HCT116 (cell line): ENCODE measurements around the gene VPS39. TPM values are rescaled to one million over a fixed set of nuclear protein-coding genes. Genes with fewer than 3 reads are reported as not detected.

Experiments
- ATAC-seq: fragments of 200-7000 bp; cut with Tn5 transposase; 2 replicates; pipeline ENCODE4 v1.9.1; 2020; ENCODE audit warnings: mild to moderate bottlenecking, moderate library complexity
- BruUV-seq: library from RNA; stranded (reverse); fragments of 400-500 nt; replicated peaks from 2 replicates; lab custom pipeline; 2021; lab: Mats Ljungman, UMichigan
- CTCF ChIA-PET: fragments of 300-600 bp; sonication (Branson Sonifier 250); formaldehyde crosslinking; loops from one replicate; lab custom pipeline; 2021; ENCODE audit warnings: antibody characterized with exemption; lab: Charles Lee
- POLR2A ChIA-PET: fragments of 300-600, 350-600 bp; sonication (Branson Sonifier 250); formaldehyde crosslinking; loops from one replicate; lab custom pipeline; 2021; ENCODE audit warnings: antibody characterized with exemption; lab: Charles Lee
- RAD21 ChIA-PET, 2 experiments: fragments of 300-600 bp; sonication (Branson Sonifier 250); formaldehyde crosslinking; loops; one replicate each; lab custom pipeline; 2023; ENCODE audit warnings: low total read pairs in 2 of 2; ENCODE audit not compliant: uncharacterized antibody in 2 of 2, unreplicated experiment in 2 of 2, low non-redundant PET in 1 of 2; lab: Charles Lee
- DNase-seq: peaks from one replicate; pipeline ENCODE4 v3.0.0-alpha.2; 2010; ENCODE audit warnings: low read depth, low spot score
- H2AFZ ChIP-seq: fragments of 200-600 bp; shearing (Covaris generic), sonication (generic); 2 replicates; pipeline ENCODE4 v1.6.1; 2017; ENCODE audit warnings: low read depth, mixed run types, mixed read lengths, antibody characterized with exemption, low read length; ENCODE audit not compliant: poor library complexity, severe bottlenecking
- H3K27ac ChIP-seq: 2 replicates; pipeline ENCODE4 v1.5.1; 2012; ENCODE audit warnings: low read depth, low read length
- H3K27me3 ChIP-seq: fragments of 200-600 bp; sonication (generic); 2 replicates; pipeline ENCODE4 v1.6.1; 2016; ENCODE audit warnings: mixed run types, low read length, mixed read lengths; ENCODE audit not compliant: insufficient read depth
- H3K36me3 ChIP-seq, 2 experiments: fragments of 200-500 bp in 1 of 2; fragments of 200-600 bp in 1 of 2; sonication (Bioruptor generic) in 1 of 2; sonication (generic) in 1 of 2; 2 replicates each; pipeline versions ENCODE4 v1.5.1 to v1.6.1; 2014 to 2016; ENCODE audit warnings: low read length in 2 of 2, inconsistent platforms in 1 of 2, mixed read lengths in 1 of 2, mixed run types in 1 of 2; ENCODE audit not compliant: insufficient read depth in 2 of 2, control insufficient read depth in 1 of 2
- H3K4me1 ChIP-seq, 2 experiments: fragments of 200-600 bp in 1 of 2; sonication (generic) in 1 of 2; 2 replicates each; pipeline versions ENCODE4 v1.5.1 to v1.6.1; 2012 to 2017; ENCODE audit warnings: low read length in 2 of 2, inconsistent platforms in 1 of 2, mild to moderate bottlenecking in 1 of 2, mixed read lengths in 1 of 2, mixed run types in 1 of 2, moderate library complexity in 1 of 2; ENCODE audit not compliant: insufficient read depth in 2 of 2, control insufficient read depth in 1 of 2
- H3K4me2 ChIP-seq: fragments of 200-600 bp; sonication (generic); 2 replicates; pipeline ENCODE4 v1.6.1; 2017; ENCODE audit warnings: mixed run types, low read length, mixed read lengths
- H3K4me3 ChIP-seq, 2 experiments: fragments of 200-600 bp in 1 of 2; sonication (generic) in 1 of 2; replicated peaks in 1 of 2; 2 replicates each; pipeline ENCODE4 v1.5.1; 2011 to 2016; ENCODE audit warnings: low read length in 2 of 2, control low read depth in 1 of 2, low read depth in 1 of 2, mild to moderate bottlenecking in 1 of 2, mixed read lengths in 1 of 2, mixed run types in 1 of 2
- H3K79me2 ChIP-seq: fragments of 200-600 bp; sonication (generic); 2 replicates; pipeline ENCODE4 v1.6.1; 2017; ENCODE audit warnings: mild to moderate bottlenecking, mixed run types, low read length, moderate library complexity, mixed read lengths; ENCODE audit not compliant: insufficient read depth
- H3K9ac ChIP-seq: fragments of 200-600 bp; sonication (generic); 2 replicates; pipeline ENCODE4 v1.6.1; 2016; ENCODE audit warnings: low read length, mixed read lengths
- H3K9me2 ChIP-seq: fragments of 200-600 bp; sonication (generic), shearing (Covaris generic); 2 replicates; pipeline ENCODE4 v1.6.1; 2017; ENCODE audit warnings: mixed run types, mild to moderate bottlenecking, moderate library complexity; ENCODE audit not compliant: insufficient read depth
- H3K9me3 ChIP-seq, 2 experiments: fragments of 200-500 bp in 1 of 2; fragments of 200-600 bp in 1 of 2; sonication (Bioruptor generic) in 1 of 2; sonication (generic) in 1 of 2; 2 replicates each; pipeline ENCODE4 v1.6.1; 2014 to 2017; ENCODE audit warnings: low read length in 2 of 2, mixed read lengths in 2 of 2, inconsistent platforms in 1 of 2, low read depth in 1 of 2, mild to moderate bottlenecking in 1 of 2, mixed run types in 1 of 2, moderate library complexity in 1 of 2; ENCODE audit not compliant: control insufficient read depth in 1 of 2, insufficient read depth in 1 of 2
- H4K20me1 ChIP-seq: fragments of 200-600 bp; sonication (generic), shearing (Covaris generic); 2 replicates; pipeline ENCODE4 v1.6.1; 2017; ENCODE audit warnings: mixed run types, mild to moderate bottlenecking, moderate library complexity; ENCODE audit not compliant: insufficient read depth
- CBX3 ChIP-seq: IDR thresholded peaks from 2 replicates; pipeline ENCODE4 v1.6.1; 2012; ENCODE audit warnings: low read depth
- CEBPB ChIP-seq: IDR thresholded peaks from 2 replicates; pipeline ENCODE4 v1.6.1; 2012; ENCODE audit warnings: low read depth
- EGR1 ChIP-seq: IDR thresholded peaks from 2 replicates; pipeline ENCODE4 v1.6.1; 2012; ENCODE audit warnings: low read depth
- ELF1 ChIP-seq: IDR thresholded peaks from 2 replicates; pipeline ENCODE4 v1.6.1; 2012; ENCODE audit warnings: low read depth, borderline replicate concordance
- EZH2phosphoT487 ChIP-seq: fragments of 200-600 bp; IDR thresholded peaks from 2 replicates; pipeline ENCODE4 v1.6.1; 2018; ENCODE audit warnings: antibody characterized with exemption, borderline replicate concordance
- FOSL1 ChIP-seq: IDR thresholded peaks from 2 replicates; pipeline ENCODE4 v1.6.1; 2012; ENCODE audit warnings: low read depth
- JUND ChIP-seq: IDR thresholded peaks from 2 replicates; pipeline ENCODE4 v1.6.1; 2012
- POLR2A ChIP-seq: IDR thresholded peaks from 2 replicates; pipeline ENCODE4 v1.7.0; 2011; ENCODE audit warnings: borderline replicate concordance; ENCODE audit not compliant: insufficient read depth, insufficient read length; ENCODE audit errors: extremely low read depth
- POLR2AphosphoS5 ChIP-seq: IDR thresholded peaks from 2 replicates; pipeline ENCODE4 v1.6.1; 2011; ENCODE audit warnings: mild to moderate bottlenecking, low read depth, low read length, moderate library complexity
- RAD21 ChIP-seq: IDR thresholded peaks from 2 replicates; pipeline ENCODE4 v1.6.1; 2012; ENCODE audit warnings: low read depth, mild to moderate bottlenecking
- SIN3A ChIP-seq: IDR thresholded peaks from 2 replicates; pipeline ENCODE4 v1.6.1; 2012; ENCODE audit warnings: low read depth
- SP1 ChIP-seq: IDR thresholded peaks from 2 replicates; pipeline ENCODE4 v1.6.1; 2012; ENCODE audit warnings: low read depth
- SRF ChIP-seq: IDR thresholded peaks from 2 replicates; pipeline ENCODE4 v1.6.1; 2012; ENCODE audit warnings: low read depth
- TCF7L2 ChIP-seq: IDR thresholded peaks from 2 replicates; pipeline ENCODE4 v1.7.0; 2011; ENCODE audit warnings: borderline replicate concordance, inconsistent platforms; ENCODE audit not compliant: insufficient read depth, insufficient read length; ENCODE audit errors: extremely low read depth
- YY1 ChIP-seq: IDR thresholded peaks from 2 replicates; pipeline ENCODE4 v1.6.1; 2011; ENCODE audit warnings: low read length, low read depth, moderate library complexity, mild to moderate bottlenecking; ENCODE audit not compliant: insufficient replicate concordance; ENCODE audit errors: extremely low read depth
- ZFX ChIP-seq: fragments of 450-650 bp; IDR thresholded peaks from 2 replicates; pipeline ENCODE4 v1.6.1; 2017
- intact Hi-C: fragments of 100-400 bp; cut with micrococcal nuclease; formaldehyde crosslinking; loops from 2 replicates; pipeline ENCODE4 v1.10.0; 2022
- total RNA-seq: library from RNA; stranded (reverse); gene quantifications from one replicate; pipeline ENCODE4 v1.2.1, GENCODE V29; 2021; ENCODE audit not compliant: unreplicated experiment
- TF ChIP-seq, protein P1 (sequence below): IDR thresholded peaks from 2 replicates; pipeline ENCODE4 v1.6.1; 2012
- TF ChIP-seq, protein P2 (sequence below): IDR thresholded peaks from 2 replicates; pipeline ENCODE4 v1.6.1; 2012; ENCODE audit warnings: low read depth
- TF ChIP-seq, protein P3 (sequence below): IDR thresholded peaks from 2 replicates; pipeline ENCODE4 v1.6.1; 2012

The VPS39 gene
- total RNA-seq, 1 experiment from 2014 or later: 40.1 TPM

DNA sequence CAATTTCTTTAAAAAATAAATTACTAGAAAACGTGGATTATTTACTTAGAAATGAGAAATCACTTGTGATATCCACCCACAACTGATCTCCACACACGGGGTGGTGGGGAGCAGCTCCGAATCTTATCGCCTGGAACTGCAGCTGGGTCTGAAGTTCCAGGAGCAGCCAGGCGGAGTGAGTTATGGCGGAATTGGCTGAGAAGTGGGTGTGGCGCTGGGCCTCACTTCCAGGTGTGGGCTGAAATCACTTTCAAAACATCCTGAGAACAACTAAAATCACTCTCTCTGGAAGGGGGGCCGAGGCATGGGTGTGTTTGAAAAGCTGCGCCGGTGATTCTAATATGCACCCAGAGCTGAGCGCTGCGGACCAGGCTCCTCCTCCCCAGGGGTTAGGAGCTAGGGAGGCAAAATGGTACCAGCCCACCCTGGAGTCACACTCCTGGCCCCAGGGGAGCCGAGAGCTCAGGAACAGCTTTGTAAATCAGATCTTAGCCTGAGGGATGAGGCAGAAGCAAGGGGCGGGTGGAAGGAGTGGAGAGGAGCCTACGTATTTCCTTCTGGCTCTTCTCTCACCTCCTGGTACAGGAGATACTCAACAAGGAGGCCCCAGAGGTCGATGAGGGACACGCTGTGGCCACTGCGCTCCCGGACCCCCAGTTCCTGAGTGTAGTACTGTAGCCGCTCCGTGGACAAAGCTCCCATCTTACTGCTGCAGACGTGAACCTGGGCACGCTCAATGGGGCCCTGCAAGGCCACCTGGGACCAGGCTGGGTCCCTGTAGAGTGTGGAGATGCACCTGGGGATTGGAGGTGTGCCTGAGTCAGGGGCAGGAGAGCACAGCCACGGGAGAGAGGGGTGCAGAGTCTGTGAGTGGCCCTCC lies 61.3 kb downstream of the VPS39 start:
- POLR2A ChIA-PET: no interaction called here
- no peak for ATAC-seq
- no peaks in the 10 kb centered on the region for H3K27me3 ChIP-seq
- no peaks in the 10 kb centered on the region for H3K4me1 ChIP-seq
- no peaks in the 10 kb centered on the region for H4K20me1 ChIP-seq
- no peak overlapping the region for H3K4me2 ChIP-seq
- TF ChIP-seq EGR1 (no peak), POLR2AphosphoS5 (no peak), CBX3 (no peak), SRF (no peak), SIN3A (no peak), POLR2A (no peak), ZFX (no peak), SP1 (no peak), FOSL1 (no peak), RAD21 (no peak), EZH2phosphoT487 (no peak), JUND (no peak), ELF1 (no peak), TCF7L2 (no peak), YY1 (no peak), CEBPB (no peak)
- TF ChIP-seq, protein P1, sequence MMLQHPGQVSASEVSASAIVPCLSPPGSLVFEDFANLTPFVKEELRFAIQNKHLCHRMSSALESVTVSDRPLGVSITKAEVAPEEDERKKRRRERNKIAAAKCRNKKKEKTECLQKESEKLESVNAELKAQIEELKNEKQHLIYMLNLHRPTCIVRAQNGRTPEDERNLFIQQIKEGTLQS: no peak
- TF ChIP-seq, protein P2, sequence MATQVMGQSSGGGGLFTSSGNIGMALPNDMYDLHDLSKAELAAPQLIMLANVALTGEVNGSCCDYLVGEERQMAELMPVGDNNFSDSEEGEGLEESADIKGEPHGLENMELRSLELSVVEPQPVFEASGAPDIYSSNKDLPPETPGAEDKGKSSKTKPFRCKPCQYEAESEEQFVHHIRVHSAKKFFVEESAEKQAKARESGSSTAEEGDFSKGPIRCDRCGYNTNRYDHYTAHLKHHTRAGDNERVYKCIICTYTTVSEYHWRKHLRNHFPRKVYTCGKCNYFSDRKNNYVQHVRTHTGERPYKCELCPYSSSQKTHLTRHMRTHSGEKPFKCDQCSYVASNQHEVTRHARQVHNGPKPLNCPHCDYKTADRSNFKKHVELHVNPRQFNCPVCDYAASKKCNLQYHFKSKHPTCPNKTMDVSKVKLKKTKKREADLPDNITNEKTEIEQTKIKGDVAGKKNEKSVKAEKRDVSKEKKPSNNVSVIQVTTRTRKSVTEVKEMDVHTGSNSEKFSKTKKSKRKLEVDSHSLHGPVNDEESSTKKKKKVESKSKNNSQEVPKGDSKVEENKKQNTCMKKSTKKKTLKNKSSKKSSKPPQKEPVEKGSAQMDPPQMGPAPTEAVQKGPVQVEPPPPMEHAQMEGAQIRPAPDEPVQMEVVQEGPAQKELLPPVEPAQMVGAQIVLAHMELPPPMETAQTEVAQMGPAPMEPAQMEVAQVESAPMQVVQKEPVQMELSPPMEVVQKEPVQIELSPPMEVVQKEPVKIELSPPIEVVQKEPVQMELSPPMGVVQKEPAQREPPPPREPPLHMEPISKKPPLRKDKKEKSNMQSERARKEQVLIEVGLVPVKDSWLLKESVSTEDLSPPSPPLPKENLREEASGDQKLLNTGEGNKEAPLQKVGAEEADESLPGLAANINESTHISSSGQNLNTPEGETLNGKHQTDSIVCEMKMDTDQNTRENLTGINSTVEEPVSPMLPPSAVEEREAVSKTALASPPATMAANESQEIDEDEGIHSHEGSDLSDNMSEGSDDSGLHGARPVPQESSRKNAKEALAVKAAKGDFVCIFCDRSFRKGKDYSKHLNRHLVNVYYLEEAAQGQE: no peak
- TF ChIP-seq, protein P3, sequence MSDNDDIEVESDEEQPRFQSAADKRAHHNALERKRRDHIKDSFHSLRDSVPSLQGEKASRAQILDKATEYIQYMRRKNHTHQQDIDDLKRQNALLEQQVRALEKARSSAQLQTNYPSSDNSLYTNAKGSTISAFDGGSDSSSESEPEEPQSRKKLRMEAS: no peak
- TF ChIP-seq, all 23 proteins: peak for 0
- Histone ChIP-seq H3K79me2 (no peaks in the 10 kb centered on the region), H3K9me3 (no peaks in the 10 kb centered on the region), H3K4me3 (no peak overlapping the region), H3K9me2 (no peaks in the 10 kb centered on the region), H2AFZ (no peak overlapping the region), H3K27ac (no peak overlapping the region), H3K9ac (no peak overlapping the region), H3K36me3 (no peaks in the 10 kb centered on the region)
- DNase-seq: no peak
- CTCF ChIA-PET: no interaction called here
- RAD21 ChIA-PET: no interaction called here
- BruUV-seq: no TSS peak
- intact Hi-C loops: no loop called here
